Measurements from ENCODE around the gene NR1H3. TPM values are rescaled to one million over a fixed set of nuclear protein-coding genes. Genes with fewer than 3 reads are reported as not detected.

Gene NR1H3
- total RNA-seq, 2 experiments from 2014 or later: 12.7 to 15.3 TPM

DNA sequence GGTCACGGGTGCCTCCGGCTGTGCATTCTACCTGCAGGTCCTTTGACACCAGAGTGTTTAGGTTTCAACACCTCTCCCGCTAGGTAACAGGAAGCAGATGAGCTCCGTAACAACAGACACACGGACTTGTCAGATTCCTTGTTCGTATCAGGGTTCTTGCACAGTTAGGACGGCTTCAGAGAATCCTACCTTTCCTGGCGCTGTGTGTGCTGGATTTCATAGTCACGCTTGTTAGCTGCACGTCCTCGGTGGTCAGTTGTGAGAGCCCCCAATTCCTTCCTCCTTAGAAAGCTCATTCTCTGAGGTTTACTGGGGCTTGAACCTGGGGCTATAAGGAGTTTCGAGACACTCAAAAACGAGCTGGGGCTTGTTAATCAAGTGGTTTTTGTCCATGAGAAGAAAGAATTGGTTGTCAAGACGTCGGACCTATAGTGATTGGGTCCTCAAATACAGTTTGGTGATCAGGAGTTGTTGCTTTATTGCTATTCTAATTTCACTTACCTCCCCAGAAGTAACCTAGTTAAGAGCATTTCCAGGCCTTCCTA lies 42.4 kb upstream of the NR1H3 start:
- intact Hi-C loops (cut with micrococcal nuclease): loop anchor here (2.0 to 5.0 kb wide), 3 partner anchors 38 to 53 kb away; partner anchors contain the start of genes ARFGAP2 and NR1H3
- ChIA-PET CTCF (interaction anchor here (0.9 to 5.6 kb wide), 6 partner anchors 20 to 47 kb away, joined by 3 to 43 read pairs (median 4); partner anchors contain the start of genes ACP2 and ARFGAP2), POLR2A (interaction anchor here (0.6 to 3.5 kb wide), 21 partner anchors 9 to 883 kb away, joined by 3 to 63 read pairs (median 4); partner anchors contain the start of genes ACP2, ARFGAP2, MADD and PACSIN3)
- TF ChIP-seq CTCF (IDR thresholded peaks at IDR 0.05): no peak
- Mint-ChIP-seq H3K4me3 (peak overlapping the region; percentile 93), H3K9me3 (no peaks in the 10 kb centered on the region), H3K27ac (peak overlapping the region; percentile 100), H3K4me1 (ENCODE audit: low read depth) (peaks cover 34% of the 10 kb centered on the region), H3K36me3 (ENCODE audit: low read depth) (peaks cover 42% of the 10 kb centered on the region), H3K27me3 (no peaks in the 10 kb centered on the region)
- ATAC-seq: no peak
- DNase-seq: no peak

- Mint-ChIP-seq H3K4me1 (ENCODE audit: low read depth) (peaks cover 35% of the 10 kb centered on the region), H3K27ac (peak overlapping the region; percentile 100)
These were observed 41.5 kb upstream of the NR1H3 start for GRCh38 chr11:47216121-47216798.

DNA sequence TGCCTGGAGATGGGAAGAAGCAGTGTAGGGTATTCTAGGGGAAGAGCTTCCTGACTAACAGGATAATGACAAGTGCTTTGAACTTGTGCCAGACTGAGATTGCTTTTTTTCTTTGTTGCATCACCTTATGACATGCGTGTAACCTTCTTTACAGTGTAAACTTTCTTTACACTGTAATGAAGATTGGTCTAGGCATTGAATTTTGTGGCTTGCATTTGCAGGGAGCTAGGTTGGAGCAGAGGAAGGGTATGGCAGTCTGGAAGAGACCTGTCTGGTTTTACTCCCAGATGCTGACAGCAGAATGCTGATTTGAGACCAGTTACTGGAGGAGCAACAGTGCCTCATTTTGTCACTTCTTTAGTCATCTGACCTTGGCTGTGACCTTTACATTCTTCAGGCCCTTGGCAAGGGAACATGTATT lies 37.4 kb upstream of the NR1H3 start:
- TF ChIP-seq CTCF (IDR thresholded peaks at IDR 0.05): no peak
- no peak for DNase-seq
- intact Hi-C loops (cut with micrococcal nuclease): no loop called here
- Mint-ChIP-seq H3K27me3 (no peaks in the 10 kb centered on the region), H3K4me1 (ENCODE audit: low read depth) (peaks cover 46% of the 10 kb centered on the region), H3K27ac (peak overlapping the region; percentile 46), H3K9me3 (no peaks in the 10 kb centered on the region), H3K4me3 (no peak overlapping the region), H3K36me3 (ENCODE audit: low read depth) (peaks cover 64% of the 10 kb centered on the region)
- CTCF ChIA-PET: interaction anchor here (0.8 to 1.3 kb wide), 3 partner anchors 12 to 15 kb away, joined by 3 to 5 read pairs (median 5); no protein-coding TSS in a partner anchor
- ATAC-seq: no peak
- POLR2A ChIA-PET: interaction anchor here (0.8 to 2.1 kb wide), 3 partner anchors 11 to 28 kb away, joined by 3 to 7 read pairs (median 4); partner anchors contain the start of gene ACP2

More at GRCh38 chr11:47216121-47216798, 41.5 kb upstream of the NR1H3 start:
- peak; percentile 35 for ATAC-seq
- intact Hi-C loops (cut with micrococcal nuclease): loop anchor here (5.0 kb wide), 2 partner anchors 39 to 41 kb away; partner anchors contain the start of genes ARFGAP2 and NR1H3
- no peaks in the 10 kb centered on the region for H3K27me3 Mint-ChIP-seq
- ChIA-PET POLR2A (interaction anchor here (0.7 to 3.5 kb wide), 17 partner anchors 8 to 324 kb away, joined by 3 to 63 read pairs (median 4); partner anchors contain the start of genes ACP2, ARFGAP2, MADD and PACSIN3), CTCF (interaction anchor here (0.9 to 5.6 kb wide), 4 partner anchors 19 to 44 kb away, joined by 3 to 43 read pairs (median 4); partner anchors contain the start of genes ACP2 and ARFGAP2)
- H3K36me3 Mint-ChIP-seq (ENCODE audit: low read depth): peaks cover 43% of the 10 kb centered on the region
- no peaks in the 10 kb centered on the region for H3K9me3 Mint-ChIP-seq
- peak overlapping the region; percentile 93 for H3K4me3 Mint-ChIP-seq
- peak; percentile 83 for DNase-seq
- no peak for TF ChIP-seq CTCF (IDR thresholded peaks at IDR 0.05)

- H3K9me3 Mint-ChIP-seq: no peaks in the 10 kb centered on the region
- DNase-seq: no peak
- intact Hi-C loops (cut with micrococcal nuclease): no loop called here
- H3K4me1 Mint-ChIP-seq (ENCODE audit: low read depth): peaks cover 47% of the 10 kb centered on the region
- ChIA-PET CTCF (no interaction called here), POLR2A (interaction anchor here (0.9 to 2.6 kb wide), 3 partner anchors 12 to 185 kb away, joined by 3 to 14 read pairs (median 3); no protein-coding TSS in a partner anchor)
- no peak for ATAC-seq
- H3K27ac Mint-ChIP-seq: peak overlapping the region; percentile 46
- peaks cover 60% of the 10 kb centered on the region for H3K36me3 Mint-ChIP-seq (ENCODE audit: low read depth)
- H3K27me3 Mint-ChIP-seq: no peaks in the 10 kb centered on the region
- no peak for TF ChIP-seq CTCF (IDR thresholded peaks at IDR 0.05)
- no peak overlapping the region for H3K4me3 Mint-ChIP-seq
These were observed 35.1 kb upstream of the NR1H3 start for GRCh38 chr11:47222696-47223095.

Measured in activated CD8-positive, alpha-beta T cell treated with anti-CD3 and anti-CD28 coated beads for 36 hours (primary cell).